Osteocyte (in vitro differentiated cells): ENCODE measurements around the gene IGSF21. TPM values are rescaled to one million over a fixed set of nuclear protein-coding genes. Genes with fewer than 3 reads are reported as not detected.

ENCODE experiments used
- DNase-seq: peaks from one replicate; pipeline ENCODE4 v3.0.0; 2021; ENCODE audit warnings: mixed read lengths; ENCODE audit not compliant: unreplicated experiment; ENCODE audit errors: extremely low spot score
- H3K27ac Mint-ChIP-seq: one replicate; pipeline ENCODE4 v1.8.0; 2021; ENCODE audit warnings: mild to moderate bottlenecking, mixed read lengths; ENCODE audit not compliant: unreplicated experiment
- H3K27me3 Mint-ChIP-seq: one replicate; pipeline ENCODE4 v1.8.0; 2021; ENCODE audit warnings: mixed read lengths; ENCODE audit not compliant: unreplicated experiment
- H3K36me3 Mint-ChIP-seq: one replicate; pipeline ENCODE4 v1.8.0; 2021; ENCODE audit warnings: mixed read lengths; ENCODE audit not compliant: unreplicated experiment
- H3K4me1 Mint-ChIP-seq: one replicate; pipeline ENCODE4 v1.8.0; 2021; ENCODE audit warnings: mixed read lengths; ENCODE audit not compliant: unreplicated experiment
- H3K4me3 Mint-ChIP-seq: one replicate; pipeline ENCODE4 v1.8.0; 2021; ENCODE audit warnings: mild to moderate bottlenecking, moderate library complexity, mixed read lengths; ENCODE audit not compliant: unreplicated experiment
- H3K9me3 Mint-ChIP-seq: one replicate; pipeline ENCODE4 v1.8.0; 2021; ENCODE audit warnings: mixed read lengths; ENCODE audit not compliant: unreplicated experiment
- total RNA-seq: library from RNA; stranded (reverse); gene quantifications from 2 replicates; pipeline ENCODE4 v1.2.1, GENCODE V29; 2021
- TF ChIP-seq, protein P1 (sequence below): fragments of 200-600 bp; sonication (generic); IDR thresholded peaks from 2 replicates; pipeline ENCODE4 v1.5.0; 2021; ENCODE audit warnings: antibody characterized with exemption, mild to moderate bottlenecking, moderate library complexity

IGSF21 gene
- total RNA-seq, 1 donor from 2014 or later = not detected

DNA sequence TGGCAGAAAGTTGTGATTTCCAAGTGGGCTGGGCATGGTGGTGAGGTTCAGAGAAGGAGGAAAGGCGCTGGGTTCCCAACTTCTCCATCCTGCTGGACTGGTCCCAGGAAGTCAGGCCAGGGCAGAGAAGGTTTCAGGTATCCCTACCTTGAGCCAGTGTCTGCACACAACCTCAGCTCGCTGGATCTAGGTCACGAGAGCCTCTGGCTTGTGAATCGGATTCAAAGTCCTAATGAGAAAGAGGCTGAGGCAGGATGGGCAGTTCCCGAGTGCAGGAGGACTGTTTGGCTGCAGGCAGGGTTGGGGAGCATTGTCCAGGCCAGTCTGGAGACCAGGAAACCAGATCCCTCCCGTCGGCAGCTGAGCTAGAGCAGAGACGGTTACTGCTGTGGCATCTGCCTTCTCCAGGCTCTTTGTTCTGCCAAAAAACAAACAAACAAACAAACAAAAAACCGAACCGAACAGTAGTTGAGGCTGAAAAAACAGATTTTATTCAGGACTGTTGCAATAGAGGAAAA lies 19.5 kb upstream of the IGSF21 start:
- H3K36me3 Mint-ChIP-seq = no peaks in the 10 kb centered on the region
- no peak overlapping the region for H3K27ac Mint-ChIP-seq
- peaks cover 3% of the 10 kb centered on the region for H3K4me1 Mint-ChIP-seq
- peaks cover 3% of the 10 kb centered on the region for H3K27me3 Mint-ChIP-seq
- H3K4me3 Mint-ChIP-seq = no peak overlapping the region
- TF ChIP-seq, protein P1, sequence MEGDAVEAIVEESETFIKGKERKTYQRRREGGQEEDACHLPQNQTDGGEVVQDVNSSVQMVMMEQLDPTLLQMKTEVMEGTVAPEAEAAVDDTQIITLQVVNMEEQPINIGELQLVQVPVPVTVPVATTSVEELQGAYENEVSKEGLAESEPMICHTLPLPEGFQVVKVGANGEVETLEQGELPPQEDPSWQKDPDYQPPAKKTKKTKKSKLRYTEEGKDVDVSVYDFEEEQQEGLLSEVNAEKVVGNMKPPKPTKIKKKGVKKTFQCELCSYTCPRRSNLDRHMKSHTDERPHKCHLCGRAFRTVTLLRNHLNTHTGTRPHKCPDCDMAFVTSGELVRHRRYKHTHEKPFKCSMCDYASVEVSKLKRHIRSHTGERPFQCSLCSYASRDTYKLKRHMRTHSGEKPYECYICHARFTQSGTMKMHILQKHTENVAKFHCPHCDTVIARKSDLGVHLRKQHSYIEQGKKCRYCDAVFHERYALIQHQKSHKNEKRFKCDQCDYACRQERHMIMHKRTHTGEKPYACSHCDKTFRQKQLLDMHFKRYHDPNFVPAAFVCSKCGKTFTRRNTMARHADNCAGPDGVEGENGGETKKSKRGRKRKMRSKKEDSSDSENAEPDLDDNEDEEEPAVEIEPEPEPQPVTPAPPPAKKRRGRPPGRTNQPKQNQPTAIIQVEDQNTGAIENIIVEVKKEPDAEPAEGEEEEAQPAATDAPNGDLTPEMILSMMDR = no peak
- H3K9me3 Mint-ChIP-seq = no peaks in the 10 kb centered on the region
- DNase-seq = no peak

DNA sequence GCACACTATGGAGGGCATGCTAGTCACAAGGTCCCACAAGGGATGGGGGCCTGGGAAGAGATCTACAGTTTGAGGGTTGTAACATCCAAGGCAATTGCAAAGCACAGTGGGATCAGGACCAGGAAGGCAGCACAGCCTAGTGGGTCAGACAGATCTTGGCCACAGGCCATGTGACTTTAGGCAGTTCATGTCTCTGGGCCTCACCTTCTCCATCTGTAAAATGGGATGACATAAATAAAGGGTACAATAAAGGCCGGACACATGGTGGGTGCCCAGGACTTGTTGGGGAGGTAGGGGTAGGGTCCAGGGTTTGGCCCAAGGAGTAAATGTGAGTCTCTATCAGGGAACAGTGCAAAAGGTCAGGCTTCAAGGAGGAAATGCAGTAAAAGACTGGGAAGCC lies 18.1 kb upstream of the IGSF21 start:
- Mint-ChIP-seq H3K27ac (no peak overlapping the region), H3K4me1 (peaks cover 3% of the 10 kb centered on the region), H3K36me3 (no peaks in the 10 kb centered on the region), H3K27me3 (no peaks in the 10 kb centered on the region), H3K9me3 (no peaks in the 10 kb centered on the region), H3K4me3 (no peak overlapping the region)
- TF ChIP-seq, protein P1 = no peak
- no peak for DNase-seq

DNA sequence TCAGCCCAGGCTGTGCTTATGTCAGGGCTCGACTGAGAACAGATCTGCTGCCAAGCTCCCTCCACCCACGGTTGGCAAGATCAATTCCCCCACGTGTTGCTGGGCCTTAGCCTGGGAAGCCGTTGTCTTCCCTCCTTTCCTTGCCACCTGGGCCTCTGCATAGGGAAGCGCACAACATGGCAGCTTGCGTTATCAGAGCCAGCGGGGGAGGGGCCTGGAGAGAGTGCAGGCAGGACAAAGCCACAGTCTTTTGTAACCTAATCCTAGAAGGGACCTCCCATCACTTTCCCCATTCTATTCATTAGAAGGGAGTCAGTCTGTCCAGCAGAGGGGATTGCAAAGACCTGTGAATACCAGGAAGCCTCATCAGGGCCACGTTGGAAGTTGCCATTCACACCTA lies 17.0 kb upstream of the IGSF21 start:
- no peaks in the 10 kb centered on the region for H3K27me3 Mint-ChIP-seq
- no peaks in the 10 kb centered on the region for H3K9me3 Mint-ChIP-seq
- no peak overlapping the region for H3K4me3 Mint-ChIP-seq
- H3K27ac Mint-ChIP-seq = no peak overlapping the region
- H3K4me1 Mint-ChIP-seq = peaks cover 3% of the 10 kb centered on the region
- H3K36me3 Mint-ChIP-seq = no peaks in the 10 kb centered on the region
- DNase-seq = no peak
- TF ChIP-seq, protein P1 = no peak

DNA sequence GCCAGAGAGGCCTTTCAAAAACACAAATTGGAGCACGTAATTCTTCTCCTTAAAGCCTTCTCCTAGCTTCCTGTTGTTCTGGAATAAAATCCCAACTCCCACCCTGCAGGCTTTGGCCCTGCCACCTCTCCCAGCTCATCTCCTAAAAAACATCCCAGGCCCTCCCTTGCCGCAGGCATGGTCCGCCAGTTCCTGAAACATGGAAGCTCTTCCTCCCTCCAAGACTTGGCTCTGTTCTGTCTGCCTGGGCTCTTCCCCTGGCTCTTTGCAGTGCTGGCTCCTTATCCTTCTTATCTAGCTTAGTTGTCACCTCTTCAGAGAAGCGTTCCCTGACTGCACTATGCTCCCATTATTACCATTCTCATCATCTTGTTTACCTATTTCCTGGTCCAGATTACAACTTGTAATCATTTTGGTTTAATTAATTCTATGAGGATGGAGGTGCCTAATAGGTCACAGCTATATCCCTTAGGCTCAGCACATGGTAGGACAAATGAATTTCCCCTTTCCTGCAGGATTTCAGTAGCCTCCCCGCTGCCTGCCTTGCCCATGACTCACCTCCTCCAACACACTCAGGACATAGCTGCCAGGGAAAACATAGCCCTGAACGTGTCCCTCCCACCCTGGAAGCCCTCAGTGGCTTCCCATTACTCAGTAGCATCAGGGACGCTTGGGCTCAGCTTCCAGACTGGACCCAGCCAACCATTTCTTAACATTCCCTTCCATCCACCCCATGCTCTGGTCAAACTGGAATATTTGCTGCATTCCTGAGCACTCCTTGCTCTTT lies 15.7 kb upstream of the IGSF21 start:
- Mint-ChIP-seq H3K36me3 (no peaks in the 10 kb centered on the region), H3K27ac (no peak overlapping the region), H3K27me3 (no peaks in the 10 kb centered on the region), H3K4me3 (no peak overlapping the region), H3K9me3 (no peaks in the 10 kb centered on the region), H3K4me1 (peaks cover 3% of the 10 kb centered on the region)
- DNase-seq = no peak
- TF ChIP-seq, protein P1 = no peak

DNA sequence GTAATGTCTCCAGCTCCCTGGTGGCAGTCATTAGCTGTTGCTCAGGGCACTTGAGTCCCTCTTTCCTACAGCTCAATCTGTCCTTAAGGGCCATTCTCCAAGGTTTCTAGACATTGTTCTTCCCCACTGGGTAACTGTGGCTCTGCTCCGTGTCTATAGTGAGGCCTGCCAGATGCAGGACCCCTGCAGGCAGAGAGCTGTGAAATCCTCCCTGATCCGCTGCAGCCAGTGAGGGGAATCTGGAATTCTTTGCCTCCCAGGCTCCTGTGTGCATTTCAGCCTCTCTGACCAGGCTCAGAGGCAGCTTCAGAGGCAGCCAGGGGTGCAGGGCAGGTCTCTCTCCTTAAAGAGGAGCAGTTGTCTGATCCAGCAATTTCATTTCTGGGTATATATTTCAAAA lies 14.4 kb upstream of the IGSF21 start:
- H3K4me3 Mint-ChIP-seq = no peak overlapping the region
- no peak for DNase-seq
- TF ChIP-seq, protein P1 = no peak
- no peaks in the 10 kb centered on the region for H3K9me3 Mint-ChIP-seq
- no peaks in the 10 kb centered on the region for H3K36me3 Mint-ChIP-seq
- no peak overlapping the region for H3K27ac Mint-ChIP-seq
- peaks cover 3% of the 10 kb centered on the region for H3K27me3 Mint-ChIP-seq
- H3K4me1 Mint-ChIP-seq = peaks cover 3% of the 10 kb centered on the region
